BLaER1 treated with 17β-estradiol and CSF1 and Interleukin-3, amounts not matched to agents 10 nM and 100 nM (cell line): ENCODE measurements around the gene SRPK2.
"Not testable (repeated sequence)": the region's sequence is repeated elsewhere in the genome, so short reads cannot be mapped to it uniquely, and the experiment has no call there.

Source experiments
- H3K27ac ChIP-seq, 11 experiments: shearing (Covaris generic); formaldehyde crosslinking; 2 replicates each; pipeline ENCODE4 v1.8.1; 2022
- H3K27me3 ChIP-seq, 11 experiments: shearing (Covaris generic); formaldehyde crosslinking; 2 replicates each; pipeline ENCODE4 v1.8.1; 2022
- H3K36me3 ChIP-seq, 11 experiments: shearing (Covaris generic); formaldehyde crosslinking; 2 replicates each; pipeline ENCODE4 v1.8.1; 2022
- H3K4me1 ChIP-seq, 10 experiments: shearing (Covaris generic); formaldehyde crosslinking; 2 replicates each; pipeline ENCODE4 v1.8.1; 2022
- H3K4me2 ChIP-seq, 11 experiments: shearing (Covaris generic); formaldehyde crosslinking; 2 replicates each; pipeline ENCODE4 v1.8.1; 2022
- H3K4me3 ChIP-seq, 10 experiments: shearing (Covaris generic); formaldehyde crosslinking; 2 replicates each; pipeline ENCODE4 v1.8.1; 2022
- H3K9ac ChIP-seq, 11 experiments: shearing (Covaris generic); formaldehyde crosslinking; 2 replicates each; pipeline ENCODE4 v1.8.1; 2022
- H3K9me3 ChIP-seq, 11 experiments: shearing (Covaris generic); formaldehyde crosslinking; replicated peaks in 1 of 11; 2 replicates each; pipeline ENCODE4 v1.8.1; 2022
- H4K20me1 ChIP-seq, 11 experiments: shearing (Covaris generic); formaldehyde crosslinking; 2 replicates each; pipeline ENCODE4 v1.8.1; 2022
- Cebpa-rat ChIP-seq, 11 experiments: shearing (Covaris generic); IDR thresholded peaks; 2 replicates each; pipeline ENCODE4 v1.8.1; 2022

Gene SRPK2

DNA sequence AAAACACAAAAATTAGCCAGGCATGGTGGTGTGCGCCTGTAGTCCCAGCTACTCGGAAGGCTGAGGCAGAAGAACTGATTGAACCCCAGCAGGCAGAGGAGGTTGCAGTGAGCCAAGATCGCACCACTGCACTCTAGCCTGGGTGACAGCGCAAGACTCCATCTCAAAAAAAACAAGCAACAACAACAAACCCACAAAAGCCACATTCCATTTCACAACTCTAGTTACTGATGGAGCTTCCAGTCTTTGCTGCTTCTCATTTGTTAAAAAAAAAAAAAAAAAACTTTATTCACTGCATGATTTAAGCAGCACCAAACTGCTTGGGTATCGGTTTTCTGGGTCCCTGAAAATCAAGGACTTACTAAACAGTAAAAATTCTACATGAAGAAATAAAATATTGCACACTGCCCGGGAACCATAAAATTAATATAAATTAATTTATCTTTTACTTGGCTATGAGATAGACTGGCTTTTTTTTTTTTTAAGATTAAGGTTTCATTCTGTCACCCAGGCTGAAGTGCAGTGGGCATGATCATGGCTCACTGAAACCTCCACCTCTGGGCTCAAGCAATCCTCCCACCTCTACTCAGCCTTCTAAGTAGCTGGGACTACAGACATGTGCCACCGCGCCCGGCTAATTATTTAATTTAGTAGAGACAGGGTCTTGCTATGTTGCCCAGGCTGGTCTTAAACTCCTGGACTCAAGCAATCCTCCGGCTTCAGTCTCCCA, 42.0 kb downstream of the SRPK2 start:
- Histone ChIP-seq H3K36me3 (no peaks in the 10 kb centered on the region), H3K9me3 (no peaks in the 10 kb centered on the region), H4K20me1 (peaks cover 0 to 89% (median 43%) of the 10 kb centered on the region in 11 experiments; a peak in 16 of 22 replicates), H3K27ac (peak overlapping the region in 9 of 11 experiments; percentile 55 to 82 (median 77); a peak in 18 of 22 replicates), H3K9ac (peak overlapping the region in 9 of 11 experiments; percentile 31 to 68 (median 61); a peak in 13 of 22 replicates), H3K4me3 (0 out of 20 replicates have a peak overlapping the region, but pooled peaks of 1 of the 10 experiments have one; percentile 16), H3K4me2 (peak overlapping the region; percentile 45 to 84 (median 71)), H3K4me1 (peaks cover 48 to 72% (median 66%) of the 10 kb centered on the region in 10 experiments), H3K27me3 (no peaks in the 10 kb centered on the region)
- TF ChIP-seq Cebpa-rat (IDR thresholded peaks at IDR 0.05): peak in 8 of 11 experiments; percentile 16 to 84 (median 64); a peak in 10 of 22 replicates

DNA sequence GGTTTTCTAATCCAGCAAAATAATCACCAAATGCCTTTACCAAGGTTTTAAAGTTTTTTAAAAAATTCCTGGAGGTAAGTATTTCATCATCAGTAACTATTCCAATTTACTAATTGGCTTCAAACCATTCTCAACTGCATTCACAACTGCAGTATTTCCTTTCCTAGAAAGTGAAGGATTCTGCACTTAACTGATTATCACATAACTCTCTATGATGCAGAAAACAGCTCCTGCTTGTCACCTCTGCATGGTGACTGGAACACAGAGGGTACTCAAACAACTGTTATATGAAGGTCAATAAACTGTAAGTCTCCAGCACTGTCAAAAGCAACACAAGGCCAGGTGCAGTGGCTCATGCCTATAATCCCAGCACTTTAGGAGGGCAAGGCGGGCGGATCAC, 42.6 kb downstream of the SRPK2 start:
- peaks cover 42 to 69% (median 60%) of the 10 kb centered on the region in 10 experiments for H3K4me1 ChIP-seq
- no peaks in the 10 kb centered on the region for H3K27me3 ChIP-seq
- H3K36me3 ChIP-seq: no peaks in the 10 kb centered on the region
- peaks cover 0 to 89% (median 43%) of the 10 kb centered on the region in 11 experiments; a peak in 17 of 22 replicates for H4K20me1 ChIP-seq
- no peak overlapping the region for H3K4me3 ChIP-seq
- peak overlapping the region in 8 of 11 experiments; percentile 45 to 82 (median 74); a peak in 16 of 22 replicates for H3K27ac ChIP-seq
- H3K9ac ChIP-seq: peak overlapping the region in 7 of 11 experiments; percentile 25 to 68 (median 42); a peak in 8 of 22 replicates
- H3K4me2 ChIP-seq: peak overlapping the region; percentile 45 to 84 (median 71)
- H3K9me3 ChIP-seq: no peaks in the 10 kb centered on the region
- TF ChIP-seq Cebpa-rat (IDR thresholded peaks at IDR 0.05): no peak

GRCh38 chr7:105345725-105346124, 43.0 kb downstream of the SRPK2 start:
- no peak overlapping the region for H3K4me3 ChIP-seq
- no peaks in the 10 kb centered on the region for H3K36me3 ChIP-seq
- H3K4me2 ChIP-seq: peak overlapping the region; percentile 8 to 84 (median 71); a peak in 19 of 22 replicates
- TF ChIP-seq Cebpa-rat (IDR thresholded peaks at IDR 0.05): no peak
- H3K9ac ChIP-seq: peak overlapping the region in 2 of 11 experiments; percentile 18 to 66; a peak in 2 of 22 replicates
- no peaks in the 10 kb centered on the region for H3K27me3 ChIP-seq
- H4K20me1 ChIP-seq: peaks cover 0 to 89% (median 45%) of the 10 kb centered on the region in 11 experiments; a peak in 17 of 22 replicates
- no peaks in the 10 kb centered on the region for H3K9me3 ChIP-seq
- peaks cover 38 to 65% (median 55%) of the 10 kb centered on the region in 10 experiments for H3K4me1 ChIP-seq
- H3K27ac ChIP-seq: peak overlapping the region in 8 of 11 experiments; percentile 45 to 82 (median 74); a peak in 15 of 22 replicates

GRCh38 chr7:105345003-105345402, 43.7 kb downstream of the SRPK2 start:
- H4K20me1 ChIP-seq: peaks cover 0 to 89% (median 52%) of the 10 kb centered on the region in 11 experiments; a peak in 18 of 22 replicates
- no peak overlapping the region for H3K9ac ChIP-seq
- TF ChIP-seq Cebpa-rat (IDR thresholded peaks at IDR 0.05): no peak
- no peaks in the 10 kb centered on the region for H3K9me3 ChIP-seq
- H3K27me3 ChIP-seq: no peaks in the 10 kb centered on the region
- peaks cover 40 to 64% (median 48%) of the 10 kb centered on the region in 10 experiments for H3K4me1 ChIP-seq
- H3K27ac ChIP-seq: peak overlapping the region in 4 of 11 experiments; percentile 60 to 82 (median 81); a peak in 4 of 22 replicates
- no peaks in the 10 kb centered on the region for H3K36me3 ChIP-seq
- H3K4me3 ChIP-seq: no peak overlapping the region
- H3K4me2 ChIP-seq: peak overlapping the region in 6 of 11 experiments; percentile 40 to 84 (median 76); a peak in 8 of 22 replicates

- peaks cover 10 to 92% (median 64%) of the 10 kb centered on the region in 11 experiments; a peak in 20 of 22 replicates for H4K20me1 ChIP-seq
- no peak overlapping the region for H3K9ac ChIP-seq
- H3K9me3 ChIP-seq: no peaks in the 10 kb centered on the region
- TF ChIP-seq Cebpa-rat (IDR thresholded peaks at IDR 0.05): no peak
- peaks cover 0 to 21% (median 6%) of the 10 kb centered on the region in 10 experiments; a peak in 10 of 20 replicates for H3K4me1 ChIP-seq
- H3K36me3 ChIP-seq: peaks cover 0 to 4% (median 0%) of the 10 kb centered on the region in 11 experiments; a peak in 2 of 22 replicates
- no peak overlapping the region for H3K4me3 ChIP-seq
- H3K27ac ChIP-seq: no peak overlapping the region
- H3K4me2 ChIP-seq: peak overlapping the region in 1 of 11 experiments; percentile 26; a peak in 1 of 22 replicates
- H3K27me3 ChIP-seq: no peaks in the 10 kb centered on the region
Measured at GRCh38 chr7:105339404-105340323, 49.1 kb downstream of the SRPK2 start.

GRCh38 chr7:105337529-105337928, 51.2 kb downstream of the SRPK2 start:
- no peak overlapping the region for H3K27ac ChIP-seq
- no peaks in the 10 kb centered on the region for H3K9me3 ChIP-seq
- peaks cover 13 to 87% (median 61%) of the 10 kb centered on the region in 11 experiments; a peak in 20 of 22 replicates for H4K20me1 ChIP-seq
- H3K9ac ChIP-seq: no peak overlapping the region
- H3K4me3 ChIP-seq: no peak overlapping the region
- TF ChIP-seq Cebpa-rat (IDR thresholded peaks at IDR 0.05): no peak
- H3K4me2 ChIP-seq: no peak overlapping the region
- H3K27me3 ChIP-seq: no peaks in the 10 kb centered on the region
- H3K4me1 ChIP-seq: peaks cover 0 to 24% (median 5%) of the 10 kb centered on the region in 10 experiments; a peak in 9 of 20 replicates
- H3K36me3 ChIP-seq: peaks cover 0 to 4% (median 0%) of the 10 kb centered on the region in 11 experiments; a peak in 3 of 22 replicates

- Histone ChIP-seq H3K9ac (no peak overlapping the region), H3K27me3 (no peaks in the 10 kb centered on the region), H3K4me1 (peaks cover 0 to 28% (median 7%) of the 10 kb centered on the region in 10 experiments; a peak in 11 of 20 replicates), H3K27ac (no peak overlapping the region), H3K36me3 (peaks cover 0 to 4% (median 0%) of the 10 kb centered on the region in 11 experiments; a peak in 3 of 22 replicates), H3K9me3 (no peaks in the 10 kb centered on the region), H3K4me3 (no peak overlapping the region), H3K4me2 (no peak overlapping the region), H4K20me1 (peaks cover 23 to 87% (median 69%) of the 10 kb centered on the region in 11 experiments; a peak in 21 of 22 replicates)
- TF ChIP-seq Cebpa-rat (IDR thresholded peaks at IDR 0.05): no peak
Measured at GRCh38 chr7:105336009-105336408, 52.7 kb downstream of the SRPK2 start.

- H3K9ac ChIP-seq, H3K9me3 ChIP-seq, H3K27me3 ChIP-seq, H3K36me3 ChIP-seq, H3K27ac ChIP-seq, H3K4me3 ChIP-seq: not testable (repeated sequence)
- Histone ChIP-seq H4K20me1 (peaks cover 19 to 90% (median 68%) of the 10 kb centered on the region in 11 experiments; a peak in 21 of 22 replicates), H3K4me1 (peaks cover 0 to 22% (median 5%) of the 10 kb centered on the region in 10 experiments; a peak in 10 of 20 replicates), H3K4me2 (peak overlapping the region in 3 of 11 experiments; percentile 17 to 40 (median 31); a peak in 5 of 22 replicates)
Measured at GRCh38 chr7:105332661-105333060, 56.1 kb downstream of the SRPK2 start.
